SK-N-SH (cell line): Measurements from ENCODE around the gene DPRX. TPM values are rescaled to one million over a fixed set of nuclear protein-coding genes. Genes with fewer than 3 reads are reported as not detected.

Experiments
- CTCF ChIA-PET: fragments of 300-600, 350-600 bp; formaldehyde crosslinking; extraction: SDS; loops from one replicate; lab custom pipeline; 2021; lab: Yijun Ruan, JAX
- POLR2A ChIA-PET: fragments of 350-600 bp; sonication (Branson Sonifier 250); formaldehyde crosslinking; extraction: SDS; loops from one replicate; lab custom pipeline; 2020; ENCODE audit warnings: antibody characterized with exemption, inconsistent platforms; lab: Yijun Ruan, JAX
- DNase-seq: peaks from one replicate; pipeline ENCODE4 v3.0.0; 2012
- H2AFZ ChIP-seq: fragments of 200-600 bp; sonication (generic); 2 replicates; pipeline ENCODE4 v1.8.1; 2016; ENCODE audit warnings: antibody characterized with exemption, mild to moderate bottlenecking, low read depth
- H3F3A ChIP-seq: fragments of 200-600 bp; sonication (generic); replicated peaks from 2 replicates; pipeline ENCODE3; 2016; ENCODE audit warnings: antibody characterized with exemption, mild to moderate bottlenecking; ENCODE audit not compliant: insufficient read depth
- H3K27ac ChIP-seq, 2 experiments: fragments of 200-500 bp in 1 of 2; fragments of 200-600 bp in 1 of 2; sonication (Bioruptor generic) in 1 of 2; sonication (generic), shearing (Covaris generic) in 1 of 2; 2 replicates each; pipeline versions ENCODE4 v1.5.1 to v1.6.1; 2014 to 2016; ENCODE audit warnings: low read depth in 2 of 2, inconsistent platforms in 1 of 2, low read length in 1 of 2, mild to moderate bottlenecking in 1 of 2, mixed read lengths in 1 of 2
- H3K27me3 ChIP-seq: fragments of 200-600 bp; sonication (generic), shearing (Covaris generic); 2 replicates; pipeline ENCODE4 v1.6.1; 2016; ENCODE audit warnings: mixed run types; ENCODE audit not compliant: insufficient read depth
- H3K36me3 ChIP-seq, 2 experiments: fragments of 200-500 bp in 1 of 2; fragments of 200-600 bp in 1 of 2; sonication (Bioruptor generic) in 1 of 2; sonication (generic) in 1 of 2; replicated peaks in 1 of 2; 2 replicates each; pipeline versions ENCODE3 to v1.5.1; 2014 to 2016; ENCODE audit warnings: low read length in 1 of 2, mild to moderate bottlenecking in 1 of 2; ENCODE audit not compliant: insufficient read depth in 2 of 2, control insufficient read depth in 1 of 2
- H3K4me1 ChIP-seq, 2 experiments: fragments of 200-500 bp in 1 of 2; fragments of 200-600 bp in 1 of 2; sonication (Bioruptor generic) in 1 of 2; sonication (generic), shearing (Covaris generic) in 1 of 2; 2 replicates each; pipeline versions ENCODE4 v1.5.1 to v1.6.1; 2014 to 2016; ENCODE audit warnings: low read depth in 1 of 2, low read length in 1 of 2, mixed run types in 1 of 2; ENCODE audit not compliant: insufficient read depth in 2 of 2, control insufficient read depth in 1 of 2
- H3K4me2 ChIP-seq: fragments of 200-600 bp; sonication (generic), shearing (Covaris generic); 2 replicates; pipeline ENCODE4 v1.6.1; 2017; ENCODE audit warnings: mixed run types
- H3K4me3 ChIP-seq, 2 experiments: fragments of 200-500 bp in 1 of 2; fragments of 200-600 bp in 1 of 2; sonication (Bioruptor generic) in 1 of 2; sonication (generic), shearing (Covaris generic) in 1 of 2; 2 replicates each; pipeline versions ENCODE4 v1.5.1 to v1.8.1; 2014 to 2016; ENCODE audit warnings: low read depth in 2 of 2, inconsistent platforms in 1 of 2, low read length in 1 of 2, mild to moderate bottlenecking in 1 of 2, mixed read lengths in 1 of 2, moderate library complexity in 1 of 2
- H3K79me2 ChIP-seq: fragments of 200-600 bp; sonication (generic); 2 replicates; pipeline ENCODE4 v1.8.1; 2017; ENCODE audit warnings: mild to moderate bottlenecking; ENCODE audit not compliant: insufficient read depth
- H3K9ac ChIP-seq: fragments of 200-600 bp; sonication (generic); 2 replicates; pipeline ENCODE4 v1.6.1; 2017; ENCODE audit warnings: mixed run types
- H3K9me2 ChIP-seq: fragments of 200-600 bp; sonication (generic); 2 replicates; pipeline ENCODE4 v1.6.1; 2017; ENCODE audit warnings: mixed run types
- H3K9me3 ChIP-seq: fragments of 200-600 bp; sonication (generic); 2 replicates; pipeline ENCODE4 v1.6.1; 2017; ENCODE audit warnings: mixed run types, mild to moderate bottlenecking, moderate library complexity
- H4K20me1 ChIP-seq: fragments of 200-600 bp; sonication (generic); 2 replicates; pipeline ENCODE4 v1.6.1; 2017; ENCODE audit warnings: mild to moderate bottlenecking, mixed run types; ENCODE audit not compliant: insufficient read depth
- CHD2 ChIP-seq: fragments of 150-350 bp; IDR thresholded peaks from 2 replicates; pipeline ENCODE4 v1.6.1; 2018; ENCODE audit warnings: low read length; ENCODE audit not compliant: partially characterized antibody
- ELF1 ChIP-seq: IDR thresholded peaks from 2 replicates; pipeline ENCODE4 v1.4.0; 2012
- EZH2phosphoT487 ChIP-seq: fragments of 200-600 bp; sonication (generic); IDR thresholded peaks from 2 replicates; pipeline ENCODE4 v1.6.1; 2017; ENCODE audit warnings: low read depth, mixed run types, mild to moderate bottlenecking, antibody characterized with exemption, moderate library complexity, borderline replicate concordance
- FOXJ3 ChIP-seq: sonication (generic); formaldehyde crosslinking; IDR thresholded peaks from 2 replicates; pipeline ENCODE4 v1.5.1; 2020; ENCODE audit warnings: mild to moderate bottlenecking, missing genetic modification reagents
- GATA2 ChIP-seq: sonication (generic); formaldehyde crosslinking; IDR thresholded peaks from 2 replicates; pipeline ENCODE4 v1.5.0; 2020; ENCODE audit warnings: mild to moderate bottlenecking, missing genetic modification reagents
- PBX3 ChIP-seq: IDR thresholded peaks from 2 replicates; pipeline ENCODE4; 2012
- POLR2AphosphoS5 ChIP-seq: IDR thresholded peaks from 2 replicates; pipeline ENCODE4 v1.6.1; 2012; ENCODE audit warnings: low read depth, low read length
- RCOR1 ChIP-seq: fragments of 150-350 bp; IDR thresholded peaks from 2 replicates; pipeline ENCODE4 v1.6.1; 2017; ENCODE audit warnings: antibody characterized with exemption, low read length
- REST ChIP-seq: IDR thresholded peaks from 2 replicates; pipeline ENCODE4 v1.6.1; 2012; ENCODE audit warnings: mild to moderate bottlenecking, low read depth, low read length, moderate library complexity
- RFX5 ChIP-seq: IDR thresholded peaks from 2 replicates; pipeline ENCODE4 v1.6.1; 2012; ENCODE audit warnings: mild to moderate bottlenecking, improper control_type of control experiment, low read length
- RXRA ChIP-seq: IDR thresholded peaks from 2 replicates; pipeline ENCODE4 v1.4.0; 2012; ENCODE audit warnings: low read depth, mild to moderate bottlenecking, borderline replicate concordance
- SMC3 ChIP-seq: IDR thresholded peaks from 2 replicates; pipeline ENCODE4 v1.6.1; 2012; ENCODE audit warnings: low read depth, low read length, improper control_type of control experiment
- USF1 ChIP-seq: IDR thresholded peaks from 2 replicates; pipeline ENCODE4 v1.4.0; 2012; ENCODE audit warnings: low read depth, borderline replicate concordance
- YY1 ChIP-seq: IDR thresholded peaks from 2 replicates; pipeline ENCODE4 v1.4.0; 2012; ENCODE audit warnings: low read depth, mild to moderate bottlenecking
- WGBS: methylation state at CpG from one replicate; pipeline ENCODE4 v1.1.6; 2017; ENCODE audit warnings: low lambda C conversion rate; 5-methylcytosine and 5-hydroxymethylcytosine counted together
- polyA plus RNA-seq, 3 experiments: library from polyadenylated mRNA; depleted of rRNA; stranded (reverse); fragments of >200 nt; gene quantifications; 2 replicates each; pipeline ENCODE4 v1.2.3, GENCODE V29; 2012
- TF ChIP-seq, protein P1 (sequence below): IDR thresholded peaks from 2 replicates; pipeline ENCODE4 v1.4.0; 2012; ENCODE audit warnings: low read depth, borderline replicate concordance
- TF ChIP-seq, protein P2 (sequence below): IDR thresholded peaks from 2 replicates; pipeline ENCODE4 v1.4.0; 2012; ENCODE audit warnings: low read depth

Gene DPRX
- polyA plus RNA-seq, 1 of the 3 experiments (the other 2 are of a cell fraction) = not detected

- TF ChIP-seq, protein P1, sequence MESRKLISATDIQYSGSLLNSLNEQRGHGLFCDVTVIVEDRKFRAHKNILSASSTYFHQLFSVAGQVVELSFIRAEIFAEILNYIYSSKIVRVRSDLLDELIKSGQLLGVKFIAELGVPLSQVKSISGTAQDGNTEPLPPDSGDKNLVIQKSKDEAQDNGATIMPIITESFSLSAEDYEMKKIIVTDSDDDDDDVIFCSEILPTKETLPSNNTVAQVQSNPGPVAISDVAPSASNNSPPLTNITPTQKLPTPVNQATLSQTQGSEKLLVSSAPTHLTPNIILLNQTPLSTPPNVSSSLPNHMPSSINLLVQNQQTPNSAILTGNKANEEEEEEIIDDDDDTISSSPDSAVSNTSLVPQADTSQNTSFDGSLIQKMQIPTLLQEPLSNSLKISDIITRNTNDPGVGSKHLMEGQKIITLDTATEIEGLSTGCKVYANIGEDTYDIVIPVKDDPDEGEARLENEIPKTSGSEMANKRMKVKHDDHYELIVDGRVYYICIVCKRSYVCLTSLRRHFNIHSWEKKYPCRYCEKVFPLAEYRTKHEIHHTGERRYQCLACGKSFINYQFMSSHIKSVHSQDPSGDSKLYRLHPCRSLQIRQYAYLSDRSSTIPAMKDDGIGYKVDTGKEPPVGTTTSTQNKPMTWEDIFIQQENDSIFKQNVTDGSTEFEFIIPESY = no peak
- TF ChIP-seq CHD2 = no peak
Observed at GRCh38 chr19:53612762-53613526, 18.9 kb upstream of the DPRX start (continued).

- no peak overlapping the region for H2AFZ ChIP-seq
- H3K36me3 ChIP-seq = no peaks in the 10 kb centered on the region
- POLR2A ChIA-PET = no interaction called here
- no peaks in the 10 kb centered on the region for H3K79me2 ChIP-seq
- peaks cover 16% of the 10 kb centered on the region; the same call in 1 of the 2 replicates for H3K27me3 ChIP-seq
- no peak for DNase-seq
- no peaks in the 10 kb centered on the region for H3K9me3 ChIP-seq
- no peak overlapping the region for H3K4me2 ChIP-seq
- H3K4me1 ChIP-seq = no peaks in the 10 kb centered on the region
- CTCF ChIA-PET = no interaction called here
- 0% methylated on average over 7 of the region's 8 CpGs for WGBS
- no peak overlapping the region for H3K27ac ChIP-seq
- H4K20me1 ChIP-seq = no peaks in the 10 kb centered on the region
- TF ChIP-seq POLR2AphosphoS5 = no peak
- no peak for TF ChIP-seq RFX5
- no peak for TF ChIP-seq ELF1
- TF ChIP-seq GATA2 (CRISPR knock-in tag) = no peak
- no peak for TF ChIP-seq RCOR1
- no peak for TF ChIP-seq REST
- TF ChIP-seq EZH2phosphoT487 = no peak
- TF ChIP-seq PBX3 = no peak
- TF ChIP-seq SMC3 = no peak
- TF ChIP-seq, protein P2, sequence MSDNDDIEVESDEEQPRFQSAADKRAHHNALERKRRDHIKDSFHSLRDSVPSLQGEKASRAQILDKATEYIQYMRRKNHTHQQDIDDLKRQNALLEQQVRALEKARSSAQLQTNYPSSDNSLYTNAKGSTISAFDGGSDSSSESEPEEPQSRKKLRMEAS = no peak
- no peak for TF ChIP-seq CHD2
- TF ChIP-seq USF1 = no peak
- TF ChIP-seq FOXJ3 (CRISPR knock-in tag) = no peak
- TF ChIP-seq, protein P1 = no peak
- TF ChIP-seq RXRA = no peak
- no peak for TF ChIP-seq YY1
- H3F3A ChIP-seq = no peaks in the 10 kb centered on the region
- H3K4me3 ChIP-seq = no peak overlapping the region
- H3K9ac ChIP-seq = no peak overlapping the region
- no peaks in the 10 kb centered on the region for H3K9me2 ChIP-seq
Observed at GRCh38 chr19:53621885-53622740, 9.7 kb upstream of the DPRX start.
